Measurements from ENCODE around the gene LPAR3. TPM values are rescaled to one million over a fixed set of nuclear protein-coding genes. Genes with fewer than 3 reads are reported as not detected.

LPAR3 gene
- polyA plus RNA-seq, 3 donors: not detected

GRCh38 chr1:84899969-84900368 is 7.0 kb upstream of the LPAR3 start:
- H3K4me1 ChIP-seq (ENCODE audit: control insufficient read depth in 1 of 2, insufficient read depth in 2 of 2, low read length in 2 of 2): no peaks in the 10 kb centered on the region

GRCh38 chr1:84896279-84896678 is 3.3 kb upstream of the LPAR3 start:
- H3K27me3 ChIP-seq (ENCODE audit: control insufficient read depth in 2 of 2, insufficient read depth in 2 of 2, low read length in 2 of 2): peaks cover 39 to 44% of the 10 kb centered on the region in 2 donors
- H3K4me3 Mint-ChIP-seq: no peak overlapping the region
- peaks cover 40 to 59% (median 42%) of the 10 kb centered on the region in 3 donors for H3K27me3 Mint-ChIP-seq (ENCODE audit: low read depth in 3 of 3)
- WGBS (ENCODE audit: insufficient coverage): no CpG with 5 or more reads among the region's 2 CpGs
- no peak for TF ChIP-seq CTCF (IDR thresholded peaks at IDR 0.05)
- H3K27ac Mint-ChIP-seq: no peak overlapping the region
- H3K9ac ChIP-seq (ENCODE audit: insufficient read depth, low read length, poor library complexity, severe bottlenecking): no peak overlapping the region
- no peaks in the 10 kb centered on the region for H3K79me2 ChIP-seq (ENCODE audit: insufficient read depth, low read length)
- peaks cover 0 to 5% (median 0%) of the 10 kb centered on the region in 7 donors for H3K9me3 Mint-ChIP-seq
- no peak overlapping the region for H3K27ac ChIP-seq (ENCODE audit: low read depth in 1 of 2, low read length in 2 of 2)
- no peaks in the 10 kb centered on the region for H4K20me1 ChIP-seq (ENCODE audit: insufficient read depth, low read length)
- H2AFZ ChIP-seq (ENCODE audit: insufficient read depth, low read depth, low read length, poor library complexity, severe bottlenecking): no peak overlapping the region
- H3K4me1 Mint-ChIP-seq: peaks cover 10% of the 10 kb centered on the region
- H3K4me1 ChIP-seq (ENCODE audit: control insufficient read depth in 1 of 2, insufficient read depth in 2 of 2, low read length in 2 of 2): peaks cover 9 to 13% of the 10 kb centered on the region in 2 donors
- intact Hi-C loops (cut with micrococcal nuclease): loop anchor here in 1 of 2 donors (10.0 kb wide), 1 partner anchor 101 kb away; no protein-coding TSS in a partner anchor
- H3K4me2 ChIP-seq (replicated peaks; ENCODE audit: extremely low read depth, low read length, poor library complexity, severe bottlenecking): no peak overlapping the region
- no peak overlapping the region for H3K4me3 ChIP-seq (replicated peaks in 1 of 3; ENCODE audit: low read depth in 2 of 3, low read length in 3 of 3)
- H3K36me3 Mint-ChIP-seq: no peaks in the 10 kb centered on the region
- peaks cover 0 to 9% of the 10 kb centered on the region in 2 donors for H3K9me3 ChIP-seq (replicated peaks in 1 of 2; ENCODE audit: control insufficient read depth in 1 of 2, insufficient read depth in 1 of 2, low read length in 2 of 2)
- no peaks in the 10 kb centered on the region for H3K36me3 ChIP-seq (replicated peaks in 1 of 2; ENCODE audit: control insufficient read depth in 1 of 2, insufficient read depth in 2 of 2, low read length in 2 of 2)
- no peak for DNase-seq

More at GRCh38 chr1:84899969-84900368, 7.0 kb upstream of the LPAR3 start:
- intact Hi-C loops (cut with micrococcal nuclease): loop anchor here in 1 of 2 donors (10.0 kb wide), 1 partner anchor 105 kb away; no protein-coding TSS in a partner anchor
- Histone ChIP-seq H4K20me1 (ENCODE audit: insufficient read depth, low read length) (no peaks in the 10 kb centered on the region), H3K79me2 (ENCODE audit: insufficient read depth, low read length) (no peaks in the 10 kb centered on the region), H3K27ac (ENCODE audit: low read depth in 1 of 2, low read length in 2 of 2) (no peak overlapping the region), H3K36me3 (replicated peaks in 1 of 2; ENCODE audit: control insufficient read depth in 1 of 2, insufficient read depth in 2 of 2, low read length in 2 of 2) (no peaks in the 10 kb centered on the region), H3K4me3 (replicated peaks in 1 of 3; ENCODE audit: low read depth in 2 of 3, low read length in 3 of 3) (no peak overlapping the region), H3K4me2 (replicated peaks; ENCODE audit: extremely low read depth, low read length, poor library complexity, severe bottlenecking) (no peak overlapping the region), H3K9me3 (replicated peaks in 1 of 2; ENCODE audit: control insufficient read depth in 1 of 2, insufficient read depth in 1 of 2, low read length in 2 of 2) (peaks cover 0 to 8% of the 10 kb centered on the region in 2 donors), H3K27me3 (ENCODE audit: control insufficient read depth in 2 of 2, insufficient read depth in 2 of 2, low read length in 2 of 2) (peaks cover 10% of the 10 kb centered on the region in 2 donors), H2AFZ (ENCODE audit: insufficient read depth, low read depth, low read length, poor library complexity, severe bottlenecking) (no peak overlapping the region), H3K9ac (ENCODE audit: insufficient read depth, low read length, poor library complexity, severe bottlenecking) (no peak overlapping the region)
- Mint-ChIP-seq H3K36me3 (no peaks in the 10 kb centered on the region), H3K4me3 (no peak overlapping the region), H3K27me3 (ENCODE audit: low read depth in 3 of 3) (peaks cover 11 to 24% (median 14%) of the 10 kb centered on the region in 3 donors), H3K9me3 (peaks cover 3 to 12% (median 6%) of the 10 kb centered on the region in 7 donors), H3K4me1 (no peaks in the 10 kb centered on the region), H3K27ac (no peak overlapping the region)
- no CpG with 5 or more reads among the region's 1 CpG for WGBS (ENCODE audit: insufficient coverage)
- DNase-seq: no peak
- TF ChIP-seq CTCF (IDR thresholded peaks at IDR 0.05): no peak

All from CD14-positive monocyte (primary cell).